Measurements from ENCODE around the gene PREPL. TPM values are rescaled to one million over a fixed set of nuclear protein-coding genes. Genes with fewer than 3 reads are reported as not detected.

PREPL gene
- polyA plus RNA-seq, 1 donor (not counting 4 experiments of a cell fraction or from before 2014, with no cell fraction given) = 36.4 TPM

DNA sequence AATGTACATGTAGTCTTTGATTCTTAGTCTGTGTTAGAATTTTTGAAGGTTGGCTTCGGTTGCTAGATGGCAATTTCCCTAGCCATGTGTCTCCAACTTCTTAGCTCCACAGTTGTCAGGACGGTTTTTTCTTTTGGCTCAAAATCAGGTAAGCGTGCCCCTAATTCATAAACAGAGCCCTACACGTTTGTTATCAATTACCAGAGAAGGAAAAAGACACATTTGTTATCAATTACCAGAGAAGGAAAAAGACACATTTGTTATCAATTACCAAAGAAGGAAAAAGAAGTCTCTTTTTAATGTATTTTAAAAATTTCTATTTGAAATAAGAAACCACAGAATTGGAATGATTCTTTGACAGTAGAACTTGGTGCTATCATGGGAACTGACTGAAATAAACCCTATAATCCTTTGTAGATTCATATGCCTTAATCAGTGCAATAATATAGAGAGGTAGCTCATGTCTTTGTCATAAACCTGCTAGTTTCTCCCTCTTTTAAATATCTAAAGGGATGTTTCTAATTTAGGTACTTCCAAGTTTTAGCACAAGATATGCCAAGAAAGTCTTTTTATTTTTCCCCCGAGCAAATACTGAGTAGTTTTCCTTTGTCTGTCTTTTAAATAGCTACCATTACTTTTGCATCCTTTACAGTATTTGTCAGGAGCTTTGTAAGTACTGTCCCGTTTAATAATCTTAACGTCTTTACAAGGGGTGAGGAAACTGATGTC is 36.3 kb upstream of the PREPL start:
- FAIRE-seq = no peak
- dilution Hi-C loops (cut with MboI; ENCODE audit: extremely low pct_ligation_motif_present, low sequenced_read_pairs) = no loop called here
- no peak overlapping the region for H3K4me3 ChIP-seq (ENCODE audit: control insufficient read depth in 2 of 3, extremely low read depth in 1 of 3, insufficient read depth in 2 of 3, low read depth in 1 of 3, low read length in 3 of 3)
- H3K9ac ChIP-seq (ENCODE audit: control insufficient read depth, extremely low read depth, insufficient read depth, low read length) = no peak overlapping the region
- no peak overlapping the region for H3K27ac ChIP-seq (ENCODE audit: control insufficient read depth, insufficient read depth, low read length)
- H2AFZ ChIP-seq (ENCODE audit: control insufficient read depth, low read length) = no peak overlapping the region
- H3K9me1 ChIP-seq (ENCODE audit: control insufficient read depth, extremely low read depth, insufficient read depth, low read length) = no peaks in the 10 kb centered on the region
- H3K36me3 ChIP-seq (ENCODE audit: control insufficient read depth in 2 of 2, extremely low read depth in 1 of 2, insufficient read depth in 2 of 2, low read length in 2 of 2) = no peaks in the 10 kb centered on the region
- H4K20me1 ChIP-seq (ENCODE audit: control insufficient read depth, extremely low read depth, insufficient read depth, low read length) = no peaks in the 10 kb centered on the region
- no peaks in the 10 kb centered on the region for H3K27me3 ChIP-seq (ENCODE audit: control insufficient read depth, extremely low read depth, insufficient read depth, low read length)
- no peaks in the 10 kb centered on the region for H3K79me2 ChIP-seq (ENCODE audit: control insufficient read depth, insufficient read depth, low read length)
- no peak for DNase-seq (ENCODE audit: low read depth, low spot score)
- TF ChIP-seq, protein P1, sequence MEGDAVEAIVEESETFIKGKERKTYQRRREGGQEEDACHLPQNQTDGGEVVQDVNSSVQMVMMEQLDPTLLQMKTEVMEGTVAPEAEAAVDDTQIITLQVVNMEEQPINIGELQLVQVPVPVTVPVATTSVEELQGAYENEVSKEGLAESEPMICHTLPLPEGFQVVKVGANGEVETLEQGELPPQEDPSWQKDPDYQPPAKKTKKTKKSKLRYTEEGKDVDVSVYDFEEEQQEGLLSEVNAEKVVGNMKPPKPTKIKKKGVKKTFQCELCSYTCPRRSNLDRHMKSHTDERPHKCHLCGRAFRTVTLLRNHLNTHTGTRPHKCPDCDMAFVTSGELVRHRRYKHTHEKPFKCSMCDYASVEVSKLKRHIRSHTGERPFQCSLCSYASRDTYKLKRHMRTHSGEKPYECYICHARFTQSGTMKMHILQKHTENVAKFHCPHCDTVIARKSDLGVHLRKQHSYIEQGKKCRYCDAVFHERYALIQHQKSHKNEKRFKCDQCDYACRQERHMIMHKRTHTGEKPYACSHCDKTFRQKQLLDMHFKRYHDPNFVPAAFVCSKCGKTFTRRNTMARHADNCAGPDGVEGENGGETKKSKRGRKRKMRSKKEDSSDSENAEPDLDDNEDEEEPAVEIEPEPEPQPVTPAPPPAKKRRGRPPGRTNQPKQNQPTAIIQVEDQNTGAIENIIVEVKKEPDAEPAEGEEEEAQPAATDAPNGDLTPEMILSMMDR (optimal IDR thresholded peaks at IDR 0.05 in 1 of 3, IDR thresholded peaks at IDR 0.05 in 1 of 3, conservative IDR thresholded peaks at IDR 0.05 in 1 of 3; ENCODE audit: extremely low read depth in 1 of 3, insufficient read depth in 2 of 3, low read length in 3 of 3) = no peak
- TF ChIP-seq EZH2 (IDR thresholded peaks at IDR 0.05; ENCODE audit: low read length) = no peak
- H3K4me2 ChIP-seq (ENCODE audit: control insufficient read depth, extremely low read depth, insufficient read depth, low read depth, low read length) = no peak overlapping the region
- H3K4me1 ChIP-seq (ENCODE audit: control insufficient read depth, extremely low read depth, insufficient read depth, low read length) = no peaks in the 10 kb centered on the region
- H3K9me3 ChIP-seq (ENCODE audit: control insufficient read depth, low read depth, low read length) = no peaks in the 10 kb centered on the region

DNA sequence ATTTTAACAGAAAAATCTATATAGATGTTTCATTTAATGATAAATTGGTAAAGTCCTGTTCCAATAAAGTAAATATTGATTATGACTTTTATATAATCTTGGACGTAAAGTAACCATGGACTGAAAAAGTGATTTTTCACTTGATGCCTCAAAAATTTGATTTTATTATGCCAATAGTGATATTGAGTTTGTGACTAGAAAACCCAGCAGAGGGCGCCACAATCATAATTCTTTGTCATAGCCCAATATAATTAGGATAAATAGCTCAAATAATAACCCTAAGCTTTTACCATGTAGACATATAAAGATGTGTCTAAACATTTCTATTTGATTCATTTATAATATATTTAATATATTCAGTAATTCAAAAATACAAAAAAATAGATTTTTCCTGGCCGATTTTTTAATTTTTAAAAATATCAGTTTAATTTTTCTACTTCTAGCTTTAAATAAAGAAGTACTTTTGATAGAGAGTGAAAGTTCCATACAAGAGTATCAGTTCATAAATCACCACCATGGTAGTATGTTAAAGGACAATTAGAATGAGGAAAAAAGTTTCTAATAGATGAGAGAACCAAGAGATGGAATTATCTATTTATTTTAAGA is 31.1 kb upstream of the PREPL start:
- dilution Hi-C loops (cut with MboI; ENCODE audit: extremely low pct_ligation_motif_present, low sequenced_read_pairs) = no loop called here
- Histone ChIP-seq H3K27ac (ENCODE audit: control insufficient read depth, insufficient read depth, low read length) (no peak overlapping the region), H3K79me2 (ENCODE audit: control insufficient read depth, insufficient read depth, low read length) (no peaks in the 10 kb centered on the region), H3K9me3 (ENCODE audit: control insufficient read depth, low read depth, low read length) (no peaks in the 10 kb centered on the region), H3K4me2 (ENCODE audit: control insufficient read depth, extremely low read depth, insufficient read depth, low read depth, low read length) (no peak overlapping the region), H3K9ac (ENCODE audit: control insufficient read depth, extremely low read depth, insufficient read depth, low read length) (no peak overlapping the region), H3K36me3 (ENCODE audit: control insufficient read depth in 2 of 2, extremely low read depth in 1 of 2, insufficient read depth in 2 of 2, low read length in 2 of 2) (no peaks in the 10 kb centered on the region), H2AFZ (ENCODE audit: control insufficient read depth, low read length) (no peak overlapping the region), H3K27me3 (ENCODE audit: control insufficient read depth, extremely low read depth, insufficient read depth, low read length) (no peaks in the 10 kb centered on the region), H3K4me1 (ENCODE audit: control insufficient read depth, extremely low read depth, insufficient read depth, low read length) (no peaks in the 10 kb centered on the region), H3K4me3 (ENCODE audit: control insufficient read depth in 2 of 3, extremely low read depth in 1 of 3, insufficient read depth in 2 of 3, low read depth in 1 of 3, low read length in 3 of 3) (no peak overlapping the region), H4K20me1 (ENCODE audit: control insufficient read depth, extremely low read depth, insufficient read depth, low read length) (no peaks in the 10 kb centered on the region), H3K9me1 (ENCODE audit: control insufficient read depth, extremely low read depth, insufficient read depth, low read length) (no peaks in the 10 kb centered on the region)
- DNase-seq (ENCODE audit: low read depth, low spot score) (no peak), FAIRE-seq (no peak)
- TF ChIP-seq EZH2 (IDR thresholded peaks at IDR 0.05; ENCODE audit: low read length) = no peak
- TF ChIP-seq, protein P1 (optimal IDR thresholded peaks at IDR 0.05 in 1 of 3, IDR thresholded peaks at IDR 0.05 in 1 of 3, conservative IDR thresholded peaks at IDR 0.05 in 1 of 3; ENCODE audit: extremely low read depth in 1 of 3, insufficient read depth in 2 of 3, low read length in 3 of 3) = peak in 2 of 3 experiments; percentile 17 to 30

Data from keratinocyte (primary cell).